Activated T-cell treated with anti-CD3 and anti-CD28 coated beads, Interleukin-2, amount 50 U/mL, for 72 hours (primary cell): ENCODE results near the gene CAMK2B. TPM values are rescaled to one million over a fixed set of nuclear protein-coding genes. Genes with fewer than 3 reads are reported as not detected.
"Not testable (repeated sequence)": the region's sequence is repeated elsewhere in the genome, so short reads cannot be mapped to it uniquely, and the experiment has no call there.

Experiments used
- ATAC-seq, 2 donors: fragments of 150-1000 bp; cut with Tn5 transposase; replicated peaks in 1 of 2; 2 replicates each; pipeline ENCODE4 v1.10.0; 2021; ENCODE audit warnings: moderate library complexity in 2 of 2, mild to moderate bottlenecking in 1 of 2
- DNase-seq, 2 donors: peaks; one replicate each; pipeline ENCODE4 v3.0.0; 2021 to 2022; ENCODE audit warnings: mixed read lengths in 1 of 2
- H3K27ac Mint-ChIP-seq: one replicate; pipeline ENCODE4 v1.8.0; 2022; ENCODE audit warnings: mild to moderate bottlenecking, moderate library complexity, mixed read lengths
- H3K27me3 Mint-ChIP-seq: one replicate; pipeline ENCODE4 v1.8.0; 2022; ENCODE audit warnings: low read depth, mixed read lengths
- H3K36me3 Mint-ChIP-seq, 2 donors: one replicate each; pipeline ENCODE4 v1.8.0; 2022; ENCODE audit warnings: mixed read lengths in 2 of 2, mild to moderate bottlenecking in 1 of 2; ENCODE audit not compliant: insufficient read depth in 2 of 2
- H3K4me1 Mint-ChIP-seq: one replicate; pipeline ENCODE4 v1.8.0; 2022; ENCODE audit warnings: low read depth, mixed read lengths
- H3K4me3 Mint-ChIP-seq, 2 donors: one replicate each; pipeline ENCODE4 v1.8.0; 2022; ENCODE audit warnings: mild to moderate bottlenecking in 2 of 2, mixed read lengths in 2 of 2, moderate library complexity in 2 of 2
- H3K9me3 Mint-ChIP-seq, 2 donors: one replicate each; pipeline ENCODE4 v1.8.0; 2022; ENCODE audit warnings: mixed read lengths in 2 of 2
- total RNA-seq, 2 donors: library from RNA; stranded (reverse); gene quantifications; one replicate each; pipeline ENCODE4 v1.2.3, GENCODE V29; 2022

The CAMK2B gene
- total RNA-seq, 2 donors from 2014 or later: 0.86 to 1.4 TPM

DNA sequence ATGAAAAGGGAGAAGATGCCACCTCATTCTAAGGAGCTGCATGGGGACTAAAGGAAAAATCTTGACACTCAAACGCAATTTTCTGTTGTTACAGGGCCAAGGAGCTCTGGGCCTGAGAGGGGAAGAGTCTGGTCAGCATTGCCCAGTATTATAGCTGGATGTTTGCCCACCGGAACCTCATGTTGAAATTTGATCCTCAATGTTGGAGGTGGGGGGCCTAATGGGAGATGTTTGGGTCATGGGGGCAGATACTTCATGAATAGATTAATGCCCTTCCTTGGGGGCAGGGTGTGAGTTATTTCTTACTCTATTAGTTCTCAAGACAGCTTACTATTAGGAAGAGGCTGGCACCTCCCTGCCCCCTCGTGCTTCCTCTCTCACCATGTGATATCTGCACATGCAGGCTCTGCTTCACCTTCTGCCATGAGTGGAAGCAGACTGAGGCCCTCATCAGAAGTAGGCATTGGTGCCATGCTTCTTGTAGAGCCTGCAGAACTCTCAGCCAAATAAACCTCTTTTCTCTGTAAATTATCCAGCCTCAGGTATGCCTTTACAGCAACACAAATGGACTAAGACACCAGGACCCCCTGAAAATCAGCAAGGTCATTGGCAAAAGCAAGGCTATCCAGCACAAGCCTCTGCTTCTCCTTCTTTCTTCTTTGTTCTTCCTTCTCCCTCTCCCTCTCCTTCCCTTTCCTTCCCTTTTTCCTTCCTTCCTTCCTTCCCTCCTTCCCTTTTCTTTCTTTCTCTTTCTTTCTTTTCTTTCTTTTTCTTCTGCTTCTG lies 151.3 kb downstream of the CAMK2B start:
- ATAC-seq: no peak
- H3K4me3 Mint-ChIP-seq: no peak overlapping the region
- H3K4me1 Mint-ChIP-seq: no peaks in the 10 kb centered on the region
- DNase-seq: no peak
- H3K36me3 Mint-ChIP-seq: no peaks in the 10 kb centered on the region
- H3K27me3 Mint-ChIP-seq: peaks cover 8% of the 10 kb centered on the region
- H3K9me3 Mint-ChIP-seq: no peaks in the 10 kb centered on the region
- H3K27ac Mint-ChIP-seq: no peak overlapping the region

DNA sequence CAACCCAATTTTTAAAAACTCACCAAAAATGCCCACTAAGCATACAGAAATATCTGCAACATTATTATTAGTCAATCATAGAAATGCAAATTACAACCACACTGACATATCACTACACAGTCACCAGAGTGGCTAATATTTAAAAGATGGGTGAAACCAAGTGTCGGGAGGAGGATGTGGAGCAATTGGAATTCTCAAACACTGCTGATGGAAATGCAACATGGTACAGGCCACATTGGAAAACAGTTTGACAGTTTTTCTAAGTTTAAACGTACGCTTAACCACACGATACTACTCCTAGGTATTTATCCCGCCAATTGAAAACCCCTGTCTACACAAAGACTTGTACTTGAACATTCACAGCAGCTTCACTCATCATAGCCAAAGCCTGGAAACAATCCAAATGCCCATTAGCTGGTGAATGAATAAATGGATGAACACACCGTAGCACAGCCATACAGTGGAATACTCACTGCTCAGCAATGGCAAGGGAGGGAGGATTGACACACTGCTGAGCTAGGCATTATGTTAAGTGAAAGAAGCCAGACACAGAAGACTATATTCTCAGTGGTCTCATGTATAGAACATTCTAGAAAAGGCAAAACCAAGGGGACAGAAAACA lies 152.5 kb downstream of the CAMK2B start:
- Mint-ChIP-seq H3K27ac (no peak overlapping the region), H3K9me3 (no peaks in the 10 kb centered on the region), H3K4me1 (no peaks in the 10 kb centered on the region), H3K36me3 (no peaks in the 10 kb centered on the region), H3K4me3 (no peak overlapping the region), H3K27me3 (no peaks in the 10 kb centered on the region)
- DNase-seq (no peak), ATAC-seq (no peak)

DNA sequence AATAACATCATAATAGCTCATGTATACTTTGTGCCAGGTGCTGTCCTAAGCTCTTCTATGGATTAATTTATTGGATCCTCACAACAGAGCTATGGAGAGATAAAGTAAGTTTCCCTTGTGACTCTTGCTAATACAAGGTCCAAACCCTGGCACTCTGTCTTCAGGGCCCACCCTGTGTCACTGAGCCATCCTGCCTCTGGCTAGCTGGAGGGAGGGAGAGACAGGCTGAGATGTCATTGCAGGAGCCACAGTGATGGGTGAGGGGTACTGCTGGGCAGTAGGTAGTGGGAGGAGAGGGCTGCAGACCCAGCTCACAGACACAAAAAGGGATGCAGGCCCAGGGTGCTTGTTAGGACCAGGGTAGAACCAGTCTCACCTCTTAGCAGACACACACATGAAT lies 153.0 kb downstream of the CAMK2B start:
- Mint-ChIP-seq H3K4me3 (no peak overlapping the region), H3K36me3 (no peaks in the 10 kb centered on the region), H3K27ac (no peak overlapping the region), H3K27me3 (no peaks in the 10 kb centered on the region), H3K4me1 (no peaks in the 10 kb centered on the region), H3K9me3 (no peaks in the 10 kb centered on the region)
- ATAC-seq (no peak), DNase-seq (no peak)

DNA sequence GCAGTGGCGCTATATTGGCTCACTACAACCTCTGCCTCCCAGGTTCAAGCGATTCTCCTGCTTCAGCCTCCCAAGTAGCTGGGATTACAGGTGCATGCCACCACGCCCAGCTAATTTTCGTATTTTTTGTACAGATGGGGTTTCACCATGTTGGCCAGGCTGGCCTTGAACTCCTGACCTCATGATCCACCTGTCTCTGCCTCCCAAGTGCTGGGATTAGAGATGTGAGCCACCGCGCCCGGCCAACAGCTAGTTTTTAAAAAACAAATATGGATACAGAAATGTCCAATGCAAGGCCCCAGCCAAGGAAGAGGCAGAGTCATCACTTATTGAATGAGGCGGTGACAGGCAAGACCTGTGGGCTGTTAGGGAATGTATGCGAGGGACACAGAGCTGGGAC lies 153.5 kb downstream of the CAMK2B start:
- H3K4me1 Mint-ChIP-seq, H3K4me3 Mint-ChIP-seq, H3K36me3 Mint-ChIP-seq, H3K27ac Mint-ChIP-seq, DNase-seq, H3K27me3 Mint-ChIP-seq, ATAC-seq, H3K9me3 Mint-ChIP-seq: not testable (repeated sequence)

DNA sequence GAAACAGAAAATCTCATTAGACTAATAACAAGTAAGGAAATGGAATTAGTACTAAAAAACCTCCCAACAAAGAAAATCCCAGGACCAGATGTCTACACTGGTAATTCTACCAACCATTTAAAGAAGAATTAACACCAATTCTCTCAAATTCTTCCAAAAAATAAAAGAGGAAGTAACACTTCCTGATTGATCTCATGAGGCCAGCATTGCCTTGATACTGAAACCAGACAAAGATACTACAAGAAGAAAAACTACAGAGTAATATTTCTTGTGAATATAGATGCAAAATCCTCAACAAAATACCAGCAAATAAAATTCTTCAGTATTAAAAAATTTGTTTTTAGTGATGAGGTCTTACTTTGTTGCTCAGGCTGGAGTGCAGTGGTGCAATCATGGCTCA lies 157.5 kb downstream of the CAMK2B start:
- no peaks in the 10 kb centered on the region for H3K36me3 Mint-ChIP-seq
- no peak overlapping the region for H3K4me3 Mint-ChIP-seq
- H3K9me3 Mint-ChIP-seq: no peaks in the 10 kb centered on the region
- no peak overlapping the region for H3K27ac Mint-ChIP-seq
- H3K27me3 Mint-ChIP-seq: no peaks in the 10 kb centered on the region
- ATAC-seq (no peak), DNase-seq (no peak)
- H3K4me1 Mint-ChIP-seq: no peaks in the 10 kb centered on the region

Other genes starting within 250 kb of the CAMK2B start
- gene POLM, start 243.1 kb downstream of the CAMK2B start, total RNA-seq: 10 to 100 TPM; 40.2 to 46.0 TPM
- 10 to 100 TPM; 18.1 to 18.4 TPM for gene AEBP1, start 221.2 kb downstream of the CAMK2B start, total RNA-seq
- 100 to 1,000 TPM; 101 to 138 TPM for gene POLD2, start 202.0 kb downstream of the CAMK2B start, total RNA-seq
- not detected for gene MYL7, start 184.3 kb downstream of the CAMK2B start, total RNA-seq
- 1 to 10 TPM in 1 of 2 donors, under 1 TPM in 1; 0.67 to 1.3 TPM for gene GCK, start 136.2 kb downstream of the CAMK2B start, total RNA-seq
- gene YKT6, start 124.6 kb downstream of the CAMK2B start, total RNA-seq: 10 to 100 TPM; 66.0 to 72.3 TPM
- 100 to 1,000 TPM; 105 to 120 TPM for gene NUDCD3, start 165.1 kb upstream of the CAMK2B start, total RNA-seq
- gene NPC1L1, start 215.7 kb upstream of the CAMK2B start, total RNA-seq: under 1 TPM; 0.12 to 0.25 TPM
- 10 to 100 TPM; 59.9 to 72.3 TPM for gene DDX56, start 248.3 kb upstream of the CAMK2B start, total RNA-seq